GM18951 (cell line): ENCODE data around the gene KDM6B.
"Not testable (repeated sequence)": the region's sequence is repeated elsewhere in the genome, so short reads cannot be mapped to it uniquely, and the experiment has no call there.

Experiments
- POLR2A ChIP-seq: IDR thresholded peaks from 4 replicates; pipeline ENCODE4 v1.6.1; 2011; ENCODE audit warnings: mild to moderate bottlenecking; ENCODE audit not compliant: insufficient read length, insufficient read depth; ENCODE audit errors: extremely low read depth
- in situ Hi-C: fragments of 300-500 bp; cut with MboI; formaldehyde crosslinking; loops from one replicate; pipeline ENCODE4 v1.12.0; 2022; ENCODE audit warnings: low sequenced_read_pairs, mixed read lengths, inconsistent platforms; ENCODE audit not compliant: unreplicated experiment

KDM6B gene

DNA sequence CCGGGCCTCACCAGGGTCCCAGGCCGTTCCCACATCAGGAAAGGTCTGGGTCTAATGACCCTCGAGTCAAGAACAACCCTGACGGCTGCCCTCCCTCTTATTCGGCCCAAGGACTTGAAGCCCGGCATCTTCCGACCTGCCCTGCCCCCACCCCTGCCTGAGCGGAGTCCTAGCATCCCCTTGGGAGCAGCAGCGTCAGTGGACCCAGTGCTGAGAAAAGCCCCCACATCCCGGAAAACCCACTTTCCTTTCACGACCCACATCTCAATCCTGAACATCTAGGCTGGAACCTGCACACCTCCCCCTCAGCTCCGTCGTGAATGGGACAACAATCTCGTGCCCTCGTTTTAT, 21.6 kb downstream of the KDM6B start:
- in situ Hi-C loops, result no loop called here
- no peak for TF ChIP-seq POLR2A

DNA sequence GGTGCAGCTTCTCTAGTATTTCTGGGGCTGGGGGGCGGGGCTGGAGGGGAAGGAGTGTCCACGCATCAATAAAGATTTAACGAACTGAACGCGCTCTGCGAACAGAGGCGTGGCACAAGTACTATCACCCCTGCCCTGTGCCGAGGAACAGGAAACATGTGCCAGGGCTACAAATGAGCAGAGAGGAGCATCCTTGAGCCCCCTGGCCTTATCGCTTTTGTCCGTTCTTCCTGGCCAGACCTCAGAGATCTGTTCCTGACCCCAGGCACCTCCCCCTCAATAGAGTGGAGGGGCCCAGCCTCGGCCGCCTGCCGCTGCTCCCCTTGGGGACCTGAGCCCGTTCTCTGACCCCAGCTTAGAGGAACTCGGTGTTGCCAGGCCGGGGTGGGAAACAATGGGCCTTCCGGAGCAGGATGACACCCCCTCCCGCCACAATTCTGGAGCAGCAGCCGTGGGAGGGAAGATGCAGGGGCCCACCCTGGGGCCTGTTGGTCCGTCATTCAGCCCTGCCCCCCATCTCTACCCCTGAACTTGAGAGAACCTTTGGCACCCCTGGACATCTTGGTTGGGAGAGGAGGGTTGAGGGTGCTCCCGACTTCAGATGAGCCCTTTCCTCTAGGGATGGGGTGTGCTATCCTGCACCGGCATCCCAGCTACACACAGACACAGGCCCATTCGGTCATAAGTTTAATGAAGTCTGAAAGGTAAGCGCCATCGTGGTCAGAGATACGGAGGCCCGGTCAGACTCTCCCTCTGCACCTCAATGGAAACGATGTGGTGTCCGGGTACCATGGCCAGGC, 22.2 kb downstream of the KDM6B start:
- in situ Hi-C loops, result no loop called here
- peak; percentile 18 for TF ChIP-seq POLR2A

DNA sequence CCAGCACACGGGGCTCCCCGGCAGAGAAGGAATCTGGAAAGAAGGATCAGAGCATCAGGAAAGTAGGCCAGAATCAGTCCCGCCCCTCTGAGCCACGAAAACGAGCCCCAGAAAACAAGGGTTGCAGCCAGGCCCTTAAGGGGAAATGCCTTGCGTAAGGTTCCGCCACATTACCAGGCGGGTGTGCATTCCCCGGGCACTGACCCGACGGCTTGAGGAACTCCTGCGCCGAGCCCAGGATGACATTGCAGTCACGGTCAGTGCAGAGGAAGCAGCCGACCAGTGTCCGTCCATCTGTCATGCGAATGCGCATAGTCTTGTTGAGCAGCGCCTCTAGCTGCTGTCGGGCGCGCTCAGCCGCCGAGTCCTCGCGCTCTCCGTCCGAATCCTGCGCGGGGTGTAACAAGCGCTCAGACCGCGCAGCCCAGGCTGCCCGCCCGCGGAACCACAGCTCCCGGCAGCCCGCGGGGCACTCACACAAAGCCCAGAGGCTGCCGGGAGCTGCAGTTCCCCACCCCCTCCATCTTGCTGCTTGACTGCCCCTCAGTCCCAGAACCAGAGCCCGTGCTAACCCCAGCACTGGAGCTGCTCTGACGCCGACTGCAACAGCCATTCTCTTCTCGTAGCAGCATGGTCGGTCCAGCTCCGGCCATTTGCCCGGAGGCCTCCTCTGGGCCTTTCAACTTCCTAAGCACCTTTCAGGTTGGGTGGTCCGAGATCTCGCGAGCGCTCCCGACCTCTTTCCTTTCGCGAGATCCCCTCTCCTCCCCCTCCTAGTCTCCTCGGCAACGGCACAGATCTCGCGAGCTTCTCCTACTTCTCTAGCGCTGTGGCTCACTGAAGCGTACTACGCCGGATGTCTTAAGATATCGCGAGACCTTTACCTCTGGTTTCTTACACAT, 23.0 kb downstream of the KDM6B start, which contains the start of gene NAA38:
TSS of gene NAA38 (minus strand) at position 749 of the 902 bp plus-strand sequence. CDS start at position 653, 96 bp downstream.
- in situ Hi-C loops, result no loop called here
- TF ChIP-seq POLR2A, result peak; percentile 77

DNA sequence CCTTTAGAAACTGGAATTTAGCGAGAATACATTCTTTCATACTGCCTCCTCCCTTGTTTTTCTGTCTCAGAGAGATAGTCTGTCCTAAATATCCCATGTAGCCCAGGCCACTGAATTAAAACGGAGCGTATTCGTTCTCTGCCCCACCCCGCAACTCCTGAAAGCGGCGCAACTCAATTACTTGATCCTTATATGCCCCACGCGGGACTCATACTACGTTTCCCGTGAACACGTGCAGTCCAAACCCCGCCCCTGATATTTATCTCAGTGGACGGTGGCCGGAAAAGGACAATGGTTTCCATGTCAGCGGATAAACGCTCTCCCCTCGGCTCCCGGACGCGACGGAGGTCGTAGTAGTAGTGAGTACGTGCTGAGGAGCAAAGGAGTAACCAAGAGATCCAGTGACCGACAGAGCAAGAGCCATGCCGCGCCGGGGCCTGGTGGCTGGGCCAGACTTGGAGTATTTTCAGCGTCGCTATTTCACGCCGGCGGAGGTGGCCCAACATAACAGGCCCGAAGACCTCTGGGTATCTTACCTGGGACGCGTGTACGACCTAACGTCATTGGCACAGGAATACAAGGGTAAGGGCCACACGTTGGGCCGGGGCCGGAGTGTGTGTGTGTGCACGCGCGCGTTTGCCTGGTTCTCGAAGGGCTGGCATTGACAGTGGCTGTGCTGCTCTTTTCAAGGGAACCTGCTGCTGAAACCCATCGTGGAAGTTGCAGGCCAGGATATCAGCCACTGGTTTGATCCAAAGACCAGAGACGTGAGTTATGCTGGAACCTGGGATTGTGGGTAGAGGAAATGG, 23.9 kb downstream of the KDM6B start, which contains the start of gene CYB5D1:
TSS of gene CYB5D1 (plus strand) at position 291 of the 809 bp plus-strand sequence. CDS start at position 423, 132 bp downstream.
- in situ Hi-C loops, result no loop called here
- no peak for TF ChIP-seq POLR2A

DNA sequence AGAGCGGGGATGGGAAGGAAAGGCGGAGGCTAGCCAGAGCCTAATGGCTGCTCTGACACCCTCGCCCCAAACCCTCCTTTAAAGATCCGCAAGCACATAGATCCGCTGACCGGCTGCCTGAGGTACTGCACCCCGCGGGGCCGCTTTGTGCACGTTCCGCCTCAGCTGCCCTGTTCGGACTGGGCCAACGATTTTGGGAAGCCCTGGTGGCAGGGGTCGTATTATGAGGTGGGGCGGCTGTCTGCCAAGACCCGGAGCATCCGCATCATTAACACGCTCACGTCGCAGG, 24.4 kb downstream of the KDM6B start:
- no peak for TF ChIP-seq POLR2A
- in situ Hi-C loops, result no loop called here

DNA sequence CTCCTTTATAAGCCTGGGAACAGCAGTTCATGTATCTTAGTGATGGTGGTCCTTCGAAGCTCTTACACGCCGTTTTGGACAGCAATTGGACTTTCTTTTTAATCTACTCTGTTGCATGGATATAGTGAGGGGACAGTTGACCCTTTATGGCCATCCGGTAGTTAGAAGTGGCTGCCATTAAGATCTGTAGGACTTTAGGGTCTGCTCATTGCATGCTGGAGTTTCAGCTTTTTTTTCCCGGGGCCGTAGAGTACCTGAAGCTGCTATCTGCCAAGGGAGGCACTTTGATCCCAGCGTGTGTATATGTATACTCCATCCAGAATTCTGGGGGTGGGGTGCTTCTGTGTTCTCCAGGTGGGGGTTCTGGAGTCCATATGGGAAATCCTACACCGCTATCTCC, 25.0 kb downstream of the KDM6B start:
- in situ Hi-C loops, result no loop called here

DNA sequence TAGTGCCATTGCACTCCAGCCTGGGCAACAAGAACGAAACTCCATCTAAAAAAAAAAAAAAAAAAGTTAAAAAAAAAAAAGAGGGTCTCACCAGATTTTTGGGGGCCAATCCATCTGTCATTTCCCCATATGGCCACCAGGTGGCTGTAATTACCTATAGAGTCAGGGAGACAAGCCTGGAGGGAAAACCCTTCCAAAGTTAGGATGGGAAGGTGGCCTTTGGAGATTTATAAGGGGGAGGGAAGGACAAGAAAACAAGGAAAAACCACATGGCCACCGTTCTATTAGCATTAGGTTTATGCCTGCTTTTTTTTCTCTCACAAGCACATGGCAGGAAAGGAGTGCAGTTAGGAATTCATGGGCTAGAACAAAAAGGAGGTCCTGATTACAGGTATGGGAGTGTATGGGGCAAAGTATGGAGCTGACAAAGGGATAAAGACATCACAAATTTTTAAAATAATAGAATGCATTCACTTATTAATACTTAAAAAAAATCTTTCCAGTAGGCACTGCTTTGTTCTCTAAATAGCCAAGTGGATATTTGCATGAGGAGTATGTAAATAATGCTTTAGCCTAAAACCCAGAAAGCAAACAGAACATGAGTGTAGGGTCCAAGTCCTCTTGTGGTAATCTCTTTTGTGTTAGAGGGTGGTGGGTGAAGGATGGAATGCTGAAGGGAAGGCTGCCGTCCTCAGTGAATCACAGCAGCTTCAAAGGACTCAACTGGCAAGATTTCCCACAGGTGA, 28.8 kb downstream of the KDM6B start:
- in situ Hi-C loops, result no loop called here
- TF ChIP-seq POLR2A, result no peak

More for the DNA sequence above, 25.0 kb downstream of the KDM6B start:
- TF ChIP-seq POLR2A, result no peak

DNA sequence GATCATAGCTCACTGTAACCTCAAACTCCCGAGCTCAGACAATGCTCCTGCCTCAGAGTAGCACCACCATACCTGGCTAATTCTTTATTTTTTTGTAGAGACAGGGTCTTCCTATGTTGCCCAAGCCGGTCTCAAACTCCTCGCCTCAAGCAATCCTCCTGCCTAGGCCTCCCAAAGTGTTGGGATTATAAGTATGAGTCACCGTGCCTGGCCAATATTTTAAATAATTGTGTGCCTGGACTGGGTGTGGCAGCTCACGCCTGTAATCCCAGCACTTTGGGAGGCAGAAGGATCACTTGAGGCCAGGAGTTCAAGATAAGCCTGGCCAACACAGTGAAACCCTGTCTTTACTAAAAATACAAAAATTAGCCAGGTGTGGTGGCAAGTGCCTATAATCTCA, 30.4 kb downstream of the KDM6B start:
- in situ Hi-C loops, result not testable (repeated sequence)

DNA sequence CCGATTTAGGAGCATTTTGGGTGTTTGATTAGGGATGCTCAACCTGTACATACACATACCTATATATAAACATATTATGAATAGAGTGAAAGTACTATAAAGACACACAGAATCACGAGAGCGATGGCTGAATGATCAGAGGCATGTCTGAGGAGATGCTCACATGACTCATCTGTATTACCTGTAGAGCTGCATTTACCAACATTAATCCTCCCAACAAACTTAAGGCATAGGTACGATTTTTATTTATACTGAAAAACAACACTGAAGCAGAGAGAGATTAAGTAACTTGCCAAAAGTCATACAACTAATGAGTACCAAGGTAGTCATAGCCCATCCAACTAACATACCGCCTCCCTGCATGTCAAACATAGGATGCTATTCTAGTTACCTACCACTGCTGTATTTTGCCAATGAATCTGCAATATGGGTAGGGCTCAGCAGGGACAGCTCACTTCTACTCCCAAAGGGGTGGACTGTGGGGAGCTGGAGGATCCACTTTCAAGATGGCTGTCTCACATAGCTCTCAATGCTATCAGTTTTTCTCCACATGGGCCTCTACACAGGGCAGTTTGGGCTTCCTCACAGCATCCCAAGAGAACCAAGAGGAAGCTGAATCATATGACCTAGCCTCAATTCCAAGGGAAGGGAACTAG, 31.1 kb downstream of the KDM6B start:
- TF ChIP-seq POLR2A, result no peak

DNA sequence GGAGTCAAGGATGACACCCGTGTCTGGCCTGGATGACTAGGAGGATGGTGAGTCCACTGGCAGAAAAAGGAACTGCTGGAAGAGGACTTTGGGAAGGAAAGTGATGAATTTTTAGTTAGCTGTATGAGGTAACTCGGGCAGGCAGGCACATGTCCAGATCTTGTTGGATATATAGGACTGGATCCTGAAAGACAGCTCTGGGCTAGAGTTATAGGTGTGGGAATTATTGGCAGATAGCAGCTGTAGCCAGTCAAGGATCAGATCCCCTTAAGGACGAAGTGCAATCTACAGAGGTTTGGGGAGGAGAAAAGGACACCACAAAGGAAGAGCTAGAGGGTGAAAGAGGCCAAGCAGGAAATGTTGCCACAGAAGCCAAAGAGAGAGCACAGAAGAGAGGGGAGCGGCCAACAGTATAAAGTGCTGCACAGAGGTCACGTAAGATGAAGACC, 33.9 kb downstream of the KDM6B start:
- in situ Hi-C loops, result no loop called here
- TF ChIP-seq POLR2A, result no peak

More for the DNA sequence above, 31.1 kb downstream of the KDM6B start:
- in situ Hi-C loops, result no loop called here

DNA sequence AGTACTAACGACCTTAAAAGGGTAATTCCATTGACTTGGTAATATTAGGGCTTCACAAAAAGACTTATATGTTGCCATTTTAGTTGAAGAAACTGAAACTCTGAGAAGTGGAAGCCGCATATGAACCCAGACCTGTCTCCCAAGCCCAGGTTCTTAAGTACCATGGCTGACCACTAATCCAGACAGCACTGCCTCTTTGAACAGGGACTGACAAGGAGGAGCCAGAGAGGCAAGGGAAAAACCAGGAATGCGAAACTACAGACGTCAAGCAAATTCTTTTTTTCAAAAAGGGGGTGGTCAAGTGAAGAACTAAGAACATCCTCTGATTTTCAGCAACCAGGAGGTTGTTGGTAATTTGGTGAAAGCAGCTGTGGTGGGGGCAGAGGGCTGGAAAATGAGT, 39.0 kb downstream of the KDM6B start:
- in situ Hi-C loops, result no loop called here
- TF ChIP-seq POLR2A, result no peak

DNA sequence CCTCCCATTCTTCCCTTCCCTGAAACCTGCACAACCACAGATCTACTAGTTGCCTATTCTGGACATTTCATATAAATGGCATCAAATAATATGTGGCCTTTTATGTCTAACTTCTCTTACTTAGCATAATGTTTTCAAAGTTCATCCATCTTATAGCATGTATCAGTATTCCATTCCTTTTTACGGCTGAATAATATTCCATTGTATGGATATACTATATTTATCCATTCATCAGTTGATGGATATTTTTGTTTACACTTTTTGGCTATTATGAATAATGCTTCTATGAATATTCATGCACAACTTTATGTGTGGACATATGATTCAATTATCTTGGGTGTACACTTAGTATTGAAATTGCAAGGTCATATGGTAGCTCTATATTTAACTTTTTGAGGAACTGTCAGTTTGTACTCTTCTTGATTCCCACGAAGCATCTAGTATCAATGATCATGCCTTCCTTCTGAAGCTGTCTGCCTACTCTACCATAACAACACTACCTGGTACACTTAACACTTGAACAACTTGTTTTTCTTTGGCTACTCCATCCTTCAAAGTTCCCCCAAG, 41.9 kb downstream of the KDM6B start:
- in situ Hi-C loops, result no loop called here

More for the DNA sequence above, 41.9 kb downstream of the KDM6B start:
- no peak for TF ChIP-seq POLR2A
